Measurements from ENCODE around the gene PTGES.
"Not testable (repeated sequence)": the region's sequence is repeated elsewhere in the genome, so short reads cannot be mapped to it uniquely, and the experiment has no call there.

PTGES gene

DNA sequence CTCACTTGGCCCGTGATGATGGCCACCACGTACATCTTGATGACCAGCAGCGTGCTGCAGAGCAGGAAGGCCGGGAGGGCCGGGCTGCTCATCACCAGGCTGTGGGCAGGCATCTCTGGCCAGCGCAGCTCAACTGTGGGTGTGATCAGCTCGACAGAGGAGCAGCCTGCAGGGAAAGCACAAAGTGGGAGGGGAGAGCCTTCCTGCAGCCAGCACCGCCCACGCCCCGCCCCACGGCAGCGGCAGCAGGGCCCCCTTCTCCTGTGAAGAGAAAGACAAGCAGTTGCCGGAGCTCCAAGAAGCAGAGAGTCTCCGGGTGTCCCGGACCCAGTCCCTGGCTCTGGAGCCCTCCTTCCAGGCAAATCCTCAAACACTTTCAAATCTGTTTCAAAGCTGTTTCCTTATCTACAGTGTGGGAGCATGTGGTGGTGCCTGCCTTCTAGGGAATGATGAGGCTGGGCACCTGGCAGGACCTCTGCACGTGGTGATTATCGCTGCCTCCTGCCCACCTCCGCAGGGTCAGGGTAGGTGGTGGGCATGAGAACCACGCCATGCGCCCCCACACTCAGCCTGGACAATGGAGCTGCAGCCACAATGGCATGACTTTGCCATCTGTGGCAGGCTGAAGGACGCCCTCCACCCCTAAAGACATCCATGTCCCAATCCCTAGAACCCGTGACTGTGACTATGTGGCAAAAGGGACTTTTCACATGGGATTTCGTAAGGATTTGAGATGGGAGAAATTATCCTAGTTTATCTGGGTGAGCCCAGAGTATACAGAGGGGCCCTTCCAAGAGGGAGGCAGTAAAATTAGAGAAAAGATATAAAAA, at the start of gene PTGES:
Gene PTGES (minus strand): TSS at position 143 of the 830 bp plus-strand sequence. CDS start 30 bp downstream, at position 113.
- DNase-seq = peak; percentile 91

DNA sequence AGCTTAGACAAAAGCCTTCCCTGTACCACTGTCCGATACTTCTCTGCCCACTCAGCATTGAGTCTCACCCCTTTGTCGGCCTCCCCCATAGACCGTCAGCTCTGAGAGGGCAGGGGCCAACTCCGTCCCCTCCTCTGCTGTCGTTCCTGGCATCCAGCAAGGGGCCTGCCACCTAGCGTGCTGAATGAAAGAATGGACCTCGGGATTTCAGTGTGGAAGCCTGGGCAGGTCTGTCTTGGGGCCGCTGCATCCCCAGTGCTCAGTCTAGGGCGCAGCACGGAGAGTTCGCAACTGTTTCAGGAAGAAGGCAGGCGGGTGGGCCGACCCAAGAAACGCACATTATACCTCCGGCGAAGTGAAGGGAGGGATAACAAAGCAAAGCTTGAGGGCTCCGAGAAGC, 48.7 kb upstream of the PTGES start:
- DNase-seq = no peak

DNA sequence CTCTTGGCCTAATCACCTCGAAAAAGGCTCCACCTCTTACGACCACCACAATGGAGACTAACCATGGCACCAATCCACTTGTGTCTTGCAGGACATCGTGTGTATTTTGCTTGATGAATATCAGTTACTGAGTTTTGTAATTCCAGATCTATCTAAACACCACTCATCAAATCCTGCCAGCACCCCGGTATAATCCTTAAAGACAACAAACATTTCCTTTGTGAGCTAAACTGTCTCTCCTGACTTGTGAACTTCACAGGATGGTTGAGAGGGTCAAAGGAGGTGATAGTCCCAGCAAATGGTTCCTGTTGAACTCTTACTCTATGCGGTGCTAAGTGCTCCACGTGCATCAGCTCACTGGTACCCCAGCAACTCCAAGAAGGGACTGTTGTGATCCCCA, 46.1 kb upstream of the PTGES start:
- no peak for DNase-seq

DNA sequence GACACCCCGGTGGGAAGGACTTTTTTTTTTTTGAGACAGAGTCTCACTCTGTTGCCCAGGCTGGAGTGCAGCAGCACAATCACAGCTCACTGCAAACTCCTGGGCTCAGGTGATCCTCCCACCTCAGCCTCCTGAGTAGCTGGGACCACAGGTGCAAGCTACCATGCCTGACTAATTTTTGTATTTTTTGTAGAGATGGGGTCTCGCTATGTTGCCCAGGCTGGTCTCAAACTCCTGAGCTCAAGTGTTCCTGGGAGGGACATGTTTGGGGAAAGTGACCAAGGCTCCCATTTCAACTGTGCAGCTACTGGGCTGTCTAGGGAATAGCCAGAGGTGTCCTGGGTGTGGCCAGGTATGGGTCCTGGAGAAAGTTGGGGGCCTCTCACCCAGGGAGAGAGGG, 43.2 kb upstream of the PTGES start:
- not testable (repeated sequence) for DNase-seq

- no peak for DNase-seq
Measured at GRCh38 chr9:129794549-129794948, 41.7 kb upstream of the PTGES start.

- DNase-seq = no peak
Measured at GRCh38 chr9:129786481-129786880, 33.6 kb upstream of the PTGES start.

- DNase-seq = no peak
Measured at GRCh38 chr9:129785866-129786265, 33.0 kb upstream of the PTGES start.

DNA sequence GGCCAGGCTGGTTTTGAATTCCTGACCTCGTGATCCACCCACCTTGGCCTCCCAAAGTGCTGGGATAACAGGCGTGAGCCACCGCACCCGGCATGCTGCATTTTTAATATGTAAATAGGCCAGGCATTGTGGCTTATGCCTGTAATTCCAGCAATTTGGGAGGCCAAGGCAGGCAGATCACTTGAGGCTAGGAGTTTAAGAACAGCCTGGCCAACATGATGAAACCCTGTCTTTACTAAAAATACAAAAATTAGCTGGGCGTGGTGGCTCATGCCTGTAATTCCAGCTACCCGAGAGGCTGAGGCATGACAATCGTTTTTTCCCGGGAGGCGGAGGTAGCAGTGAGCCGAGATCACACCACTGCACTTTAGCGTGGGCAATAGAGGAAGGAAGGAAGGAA, 32.1 kb upstream of the PTGES start:
- not testable (repeated sequence) for DNase-seq

DNA sequence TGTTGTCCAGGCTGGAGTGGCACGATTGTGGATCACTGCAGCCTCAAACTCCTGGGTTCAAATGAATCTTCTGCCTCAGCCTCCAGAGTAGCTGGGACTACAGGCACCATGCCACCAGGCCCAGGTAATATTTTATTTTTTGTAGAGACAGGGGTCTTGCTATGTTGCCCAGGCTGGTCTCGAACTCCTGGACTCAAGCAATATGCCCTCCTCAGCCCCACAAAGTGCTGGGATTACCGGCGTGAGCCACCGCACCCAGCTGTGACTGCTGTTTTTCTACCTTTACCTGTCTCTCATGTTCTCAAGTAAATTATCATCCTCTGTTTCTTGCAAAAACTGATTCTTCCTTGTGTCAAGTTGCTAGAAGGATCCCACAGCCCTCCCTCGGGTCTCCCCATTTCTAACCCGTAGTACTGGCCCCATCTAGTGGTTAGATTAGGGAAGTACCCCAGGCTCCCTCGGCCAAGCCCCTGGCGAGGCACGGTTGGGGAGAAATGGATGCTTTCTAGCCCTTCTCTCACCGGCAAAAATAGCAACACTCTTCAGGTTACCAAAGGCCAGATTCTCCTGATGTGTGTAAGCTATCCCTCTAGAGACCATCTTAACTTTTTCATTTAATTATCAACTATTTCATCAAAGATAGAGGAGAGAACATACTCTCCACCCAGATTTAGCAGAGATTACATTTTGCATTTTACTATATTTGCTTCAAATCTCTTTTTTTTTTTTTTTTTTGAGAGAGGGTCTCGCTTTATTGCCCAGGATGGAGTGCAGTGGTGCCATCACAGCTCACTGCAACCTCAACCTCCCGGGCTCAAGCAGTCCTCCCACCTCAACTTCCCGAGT, 30.9 kb upstream of the PTGES start:
- DNase-seq = peak; percentile 82

DNA sequence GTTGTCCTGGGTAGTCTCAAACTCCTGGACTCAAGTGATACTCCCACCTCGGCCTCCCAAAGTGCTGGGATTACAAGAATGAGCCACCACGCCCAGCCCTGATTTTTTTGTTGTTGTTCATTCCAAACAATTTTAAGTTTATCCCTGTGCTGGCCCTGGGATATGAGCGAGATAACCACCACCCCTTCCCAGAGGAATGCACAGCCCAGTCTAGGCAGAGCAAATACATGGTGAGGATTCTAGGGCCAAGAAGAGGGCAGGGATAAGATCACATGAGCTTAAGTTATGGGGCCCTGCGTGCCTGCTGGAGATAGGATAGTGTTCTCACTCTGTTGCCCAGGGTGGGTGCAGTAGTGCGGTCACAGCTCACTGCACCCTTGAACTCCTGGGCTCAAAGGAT, 29.1 kb upstream of the PTGES start:
- no peak for DNase-seq

DNA sequence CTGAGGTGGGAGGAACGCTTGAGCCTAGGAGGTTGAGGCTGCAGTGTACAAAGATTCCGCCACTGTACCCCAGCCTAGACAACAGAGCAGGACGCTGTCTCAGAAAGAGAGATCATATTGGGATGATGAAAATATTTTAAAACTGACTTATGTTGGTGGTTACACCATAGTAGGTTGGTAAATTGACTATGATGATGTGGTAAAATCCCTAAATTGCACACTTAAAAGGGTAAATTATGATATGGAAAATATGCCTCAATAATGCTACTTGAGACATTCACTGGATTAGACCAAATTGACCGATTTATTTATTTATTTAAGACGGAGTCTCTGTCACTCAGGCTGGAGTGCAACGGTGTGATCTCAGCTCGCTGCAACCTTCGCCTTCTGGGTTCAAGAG, 28.3 kb upstream of the PTGES start:
- no peak for DNase-seq

GRCh38 chr9:129779560-129780190, 26.8 kb upstream of the PTGES start:
- DNase-seq = no peak

DNA sequence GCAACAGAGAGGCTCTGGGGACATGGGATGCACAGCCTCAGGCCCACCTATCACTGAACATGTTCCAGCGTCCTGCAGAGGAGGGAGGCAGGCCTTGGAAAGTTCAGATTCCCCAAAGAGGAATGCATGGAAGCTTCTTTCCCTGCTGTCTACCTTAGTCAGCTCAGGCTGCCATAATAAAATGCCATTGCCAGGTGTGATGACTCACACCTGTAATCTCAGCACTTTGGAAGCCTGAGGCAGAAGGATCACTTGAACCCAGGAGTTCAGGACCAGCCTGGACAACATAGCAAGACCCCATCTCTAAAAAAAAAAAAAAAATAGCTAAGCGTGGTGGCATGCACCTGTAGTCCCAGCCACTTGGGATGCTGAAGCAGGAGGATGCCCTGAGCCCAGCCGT, 25.6 kb upstream of the PTGES start:
- no peak for DNase-seq

- DNase-seq = no peak
Measured at GRCh38 chr9:129777769-129778130, 24.9 kb upstream of the PTGES start.

- DNase-seq = peak; percentile 95
Measured at GRCh38 chr9:129776938-129777768, 24.3 kb upstream of the PTGES start.

DNA sequence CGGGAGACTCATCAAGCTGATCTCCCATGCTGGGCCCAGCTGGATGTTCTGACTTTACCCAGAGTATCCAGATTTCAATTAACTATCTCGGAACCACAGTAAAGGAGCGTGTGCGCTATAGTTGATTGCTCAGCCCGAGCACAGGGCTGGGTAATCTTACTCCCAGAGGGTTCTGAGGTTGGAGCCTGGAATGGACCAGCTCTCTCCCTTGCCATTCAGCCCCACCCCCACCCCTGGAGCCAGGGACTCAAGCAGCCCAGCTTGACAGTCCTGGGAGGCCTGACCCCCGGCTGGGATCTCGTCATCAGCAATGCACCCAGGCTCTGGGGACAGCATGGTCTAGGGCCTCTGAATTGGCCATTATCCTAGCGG, 23.7 kb upstream of the PTGES start:
- DNase-seq = no peak

- DNase-seq = not testable (repeated sequence)
Measured at GRCh38 chr9:129776096-129776495, 23.3 kb upstream of the PTGES start.

DNA sequence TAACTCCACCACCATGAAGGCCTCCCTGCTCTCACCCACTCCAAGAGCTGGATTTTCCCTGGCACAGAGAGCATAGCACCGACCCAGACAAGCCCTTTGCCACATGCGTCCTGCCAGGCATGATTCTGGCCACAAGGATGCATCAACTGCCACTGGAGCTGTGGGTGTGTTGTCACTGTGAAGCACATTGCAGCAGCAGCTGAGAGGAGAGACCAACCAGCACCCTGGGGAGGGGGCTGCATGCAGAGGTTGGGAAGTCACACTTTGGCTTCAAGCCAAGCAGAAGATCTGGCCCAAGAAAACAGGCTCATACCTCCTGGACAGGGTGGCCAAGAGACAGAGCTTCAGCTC, 22.6 kb upstream of the PTGES start:
- DNase-seq = no peak

GRCh38 chr9:129774791-129775447, 22.1 kb upstream of the PTGES start:
- no peak for DNase-seq

GRCh38 chr9:129773262-129774048, 20.6 kb upstream of the PTGES start:
- no peak for DNase-seq

DNA sequence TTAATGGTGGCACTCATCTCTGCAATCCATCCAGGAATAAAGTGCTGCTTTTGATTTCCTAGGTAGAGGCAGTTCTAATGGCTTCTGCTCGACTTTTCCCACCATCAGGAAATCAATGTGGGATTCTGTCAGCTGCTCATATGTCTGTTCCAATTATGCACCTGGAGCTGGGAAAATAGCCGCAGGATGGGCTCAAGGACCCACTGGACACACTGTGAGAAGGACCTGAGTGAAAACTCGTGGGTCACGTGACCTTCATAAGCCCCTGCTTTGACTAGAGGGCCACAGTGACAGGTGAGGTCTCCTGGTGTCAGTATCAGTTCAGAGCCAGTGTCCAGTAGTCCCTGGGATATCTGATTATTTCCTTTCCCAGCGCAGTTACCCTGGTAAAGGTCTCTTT, 17.9 kb upstream of the PTGES start:
- no peak for DNase-seq
